HepG2 (cell line): Measurements from ENCODE around the gene PISD. TPM values are rescaled to one million over a fixed set of nuclear protein-coding genes. Genes with fewer than 3 reads are reported as not detected.

ENCODE experiments used
- AKNA ChIP-seq: sonication (generic); formaldehyde crosslinking; IDR thresholded peaks from 2 replicates; pipeline ENCODE4 v1.4.0; 2020; ENCODE audit warnings: missing genetic modification reagents, borderline replicate concordance
- ARID3A ChIP-seq: IDR thresholded peaks from 2 replicates; pipeline ENCODE4 v1.6.1; 2012; ENCODE audit warnings: low read depth, low read length, improper control_type of control experiment
- CCAR2 ChIP-seq: fragments of 200-400 bp; formaldehyde crosslinking; optimal IDR thresholded peaks from 2 replicates; pipeline ENCODE3; 2018; ENCODE audit warnings: low read depth, mild to moderate bottlenecking, low read length, moderate library complexity
- GPBP1L1 ChIP-seq: sonication (generic); formaldehyde crosslinking; IDR thresholded peaks from 2 replicates; pipeline ENCODE4 v1.5.0; 2020; ENCODE audit warnings: mild to moderate bottlenecking, missing genetic modification reagents
- HOXA9 ChIP-seq: sonication (generic); formaldehyde crosslinking; IDR thresholded peaks from 2 replicates; pipeline ENCODE4 v1.8.1; 2022; ENCODE audit warnings: missing genetic modification reagents, mild to moderate bottlenecking, moderate library complexity, borderline replicate concordance
- IKZF1 ChIP-seq: fragments of 450-650 bp; IDR thresholded peaks from 2 replicates; pipeline ENCODE4 v1.7.1; 2016
- KDM6A ChIP-seq: IDR thresholded peaks from 2 replicates; pipeline ENCODE4 v1.6.1; 2016; ENCODE audit warnings: low read depth
- NR0B2 ChIP-seq: sonication (generic); formaldehyde crosslinking; IDR thresholded peaks from 2 replicates; pipeline ENCODE4 v1.4.0; 2020; ENCODE audit warnings: mild to moderate bottlenecking, missing genetic modification reagents
- POGZ ChIP-seq: sonication (generic); formaldehyde crosslinking; IDR thresholded peaks from 2 replicates; pipeline ENCODE4 v1.4.0; 2020; ENCODE audit warnings: mild to moderate bottlenecking, missing genetic modification reagents
- STAT6 ChIP-seq: sonication (generic); formaldehyde crosslinking; IDR thresholded peaks from 2 replicates; pipeline ENCODE4 v1.4.0; 2020; ENCODE audit warnings: missing genetic modification reagents, mild to moderate bottlenecking, borderline replicate concordance
- ZFP36 ChIP-seq: fragments of 150-350 bp; IDR thresholded peaks from 2 replicates; pipeline ENCODE4 v1.6.1; 2018; ENCODE audit warnings: borderline replicate concordance, low read length, low read depth; ENCODE audit not compliant: partially characterized antibody
- ZNF225 ChIP-seq: sonication (generic); formaldehyde crosslinking; IDR thresholded peaks from 2 replicates; pipeline ENCODE4 v1.4.0; 2020; ENCODE audit warnings: mild to moderate bottlenecking, missing genetic modification reagents
- ZNF335 ChIP-seq: sonication (generic); formaldehyde crosslinking; IDR thresholded peaks from 2 replicates; pipeline ENCODE4 v1.4.0; 2020; ENCODE audit warnings: missing genetic modification reagents
- ZNF44 ChIP-seq: sonication (generic); formaldehyde crosslinking; IDR thresholded peaks from 2 replicates; pipeline ENCODE4 v1.5.1; 2020; ENCODE audit warnings: mild to moderate bottlenecking, missing genetic modification reagents
- ZNF484 ChIP-seq: sonication (generic); formaldehyde crosslinking; IDR thresholded peaks from 2 replicates; pipeline ENCODE4 v1.5.1; 2020; ENCODE audit warnings: mild to moderate bottlenecking, low read depth, missing genetic modification reagents, borderline replicate concordance
- ZNF556 ChIP-seq: sonication (generic); formaldehyde crosslinking; IDR thresholded peaks from 2 replicates; pipeline ENCODE4 v1.4.0; 2020; ENCODE audit warnings: mild to moderate bottlenecking, missing genetic modification reagents, borderline replicate concordance
- ZNF572 ChIP-seq: sonication (generic); formaldehyde crosslinking; IDR thresholded peaks from 2 replicates; pipeline ENCODE4 v1.5.1; 2020; ENCODE audit warnings: mild to moderate bottlenecking, missing genetic modification reagents
- ZSCAN31 ChIP-seq: sonication (generic); formaldehyde crosslinking; IDR thresholded peaks from 2 replicates; pipeline ENCODE4 v1.5.0; 2020; ENCODE audit warnings: low read depth, mild to moderate bottlenecking, missing genetic modification reagents
- polyA plus RNA-seq, 8 experiments: library from polyadenylated mRNA; depleted of rRNA in 3 of 8; stranded (reverse) in 7 of 8; unstranded in 1 of 8; fragments of >200 nt; fragmentation: Illumina TruSeq in 4 of 8; extraction: Trizol in 4 of 8; gene quantifications; 2 replicates each; pipeline versions ENCODE4 v1.2.1 to v1.2.3, GENCODE V29; 2011 to 2016; ENCODE audit warnings: low read depth in 4 of 8, missing spikeins in 1 of 8, mixed read lengths in 1 of 8; ENCODE audit not compliant: insufficient read depth in 1 of 8
- total RNA-seq, 5 experiments: library from RNA; depleted of rRNA; stranded (reverse); fragments of >200 nt; fragmentation: Illumina TruSeq; extraction: Trizol; gene quantifications; 2 replicates each; pipeline ENCODE4 v1.2.3, GENCODE V29; 2016; ENCODE audit warnings: low read depth in 1 of 5

The PISD gene
- total and polyA plus RNA-seq, 2 of the 13 experiments (the other 11 are each of a cell fraction or from before 2014, with no cell fraction given): 30.1 to 47.7 TPM

GRCh38 chr22:31579835-31580242 is 82.2 kb downstream of the PISD start (continued):
- TF ChIP-seq IKZF1: no peak
- TF ChIP-seq STAT6 (CRISPR knock-in tag): no peak
- TF ChIP-seq ZFP36: no peak
- TF ChIP-seq ZNF572: no peak
- no peak for TF ChIP-seq ZNF44 (CRISPR knock-in tag)
- TF ChIP-seq HOXA9 (CRISPR knock-in tag): no peak
- TF ChIP-seq ZSCAN31: no peak; the same call in 1 of the 2 replicates
- peak; percentile 80 for TF ChIP-seq KDM6A (CRISPR knock-in tag)
- no peak for TF ChIP-seq GPBP1L1 (CRISPR knock-in tag)
- TF ChIP-seq POGZ (CRISPR knock-in tag): peak; percentile 46; the same call in 1 of the 2 replicates
- no peak for TF ChIP-seq AKNA (CRISPR knock-in tag)
- TF ChIP-seq ZNF225 (CRISPR knock-in tag): no peak
- peak; percentile 38; the same call in 1 of the 2 replicates for TF ChIP-seq ARID3A
- TF ChIP-seq ZNF335 (CRISPR knock-in tag): peak; percentile 29; the same call in 1 of the 2 replicates
- TF ChIP-seq ZNF484: no peak
- TF ChIP-seq ZNF556: no peak
- no peak for TF ChIP-seq NR0B2 (CRISPR knock-in tag)
- TF ChIP-seq CCAR2: no peak
